ENCODE data around the gene SDK1. TPM values are rescaled to one million over a fixed set of nuclear protein-coding genes. Genes with fewer than 3 reads are reported as not detected.

Gene SDK1
- total RNA-seq, 1 experiment from 2014 or later, result 9.3 TPM

DNA sequence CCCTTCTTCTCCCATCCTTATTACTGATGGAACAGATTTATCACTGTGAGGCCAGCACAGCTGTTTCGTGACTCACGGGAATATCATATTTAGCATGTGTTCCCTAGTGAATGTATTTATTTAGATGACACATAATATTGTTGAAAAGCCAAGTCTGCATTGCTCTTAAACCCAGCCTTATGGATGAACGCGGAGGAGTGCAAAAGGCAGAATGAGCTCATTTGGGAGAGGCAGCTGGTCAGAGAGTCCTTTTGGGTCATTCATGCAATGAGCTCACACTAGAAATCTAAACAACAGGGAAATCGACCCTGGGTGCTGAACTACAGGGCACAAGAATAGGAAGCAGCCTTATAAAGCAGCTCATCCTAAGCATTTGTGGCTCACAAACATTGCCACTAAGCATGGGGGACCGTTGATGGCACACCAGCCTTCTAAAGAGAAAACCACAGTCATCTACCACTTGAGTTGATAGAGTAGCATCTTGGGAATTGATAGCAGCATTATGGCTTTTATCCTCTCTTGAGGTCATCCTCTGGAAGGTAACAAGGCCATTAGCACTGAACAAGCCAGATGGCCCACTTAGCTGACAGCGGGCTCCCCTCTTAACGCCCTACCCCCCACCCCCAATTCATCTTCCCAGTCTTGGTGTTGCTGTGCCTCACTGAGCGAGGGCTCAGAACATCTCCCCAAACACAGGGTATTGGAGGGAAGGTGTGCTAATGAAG lies 32.9 kb upstream of the SDK1 start (continued):
- TF ChIP-seq ATF6 (CRISPR knock-in tag; IDR thresholded peaks at IDR 0.05) (no peak), ZNF281 (CRISPR knock-in tag; IDR thresholded peaks at IDR 0.05) (no peak), ATF2 (CRISPR knock-in tag; IDR thresholded peaks at IDR 0.05; ENCODE audit: borderline replicate concordance, low read depth) (no peak), ZNF219 (CRISPR knock-in tag; IDR thresholded peaks at IDR 0.05; ENCODE audit: borderline replicate concordance) (no peak), NFE2L1 (CRISPR knock-in tag; IDR thresholded peaks at IDR 0.05) (no peak), CTCF (IDR thresholded peaks at IDR 0.05) (no peak), IRF2 (CRISPR knock-in tag; IDR thresholded peaks at IDR 0.05; ENCODE audit: borderline replicate concordance, low read depth) (no peak), FOXP4 (CRISPR knock-in tag; IDR thresholded peaks at IDR 0.05) (no peak)

DNA sequence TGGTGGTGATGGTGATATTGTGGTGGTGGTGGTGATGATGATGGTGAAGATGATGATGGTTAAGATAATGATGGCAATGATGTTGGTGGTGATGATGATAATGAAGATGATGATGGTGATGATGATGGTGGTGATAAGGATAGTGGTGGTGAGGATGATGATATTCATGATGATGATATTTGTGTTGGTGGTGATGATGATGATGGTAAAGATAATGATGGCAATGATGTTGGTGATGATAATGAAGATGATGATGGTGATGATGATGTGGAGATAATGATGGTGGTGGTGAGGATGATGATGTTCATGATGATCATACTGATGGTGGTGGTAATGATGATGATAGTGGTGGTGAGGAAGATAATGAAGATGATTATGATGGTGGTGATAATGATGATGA lies 30.7 kb upstream of the SDK1 start:
- no peaks in the 10 kb centered on the region for H3K4me1 Mint-ChIP-seq
- CTCF ChIA-PET, result no interaction called here
- H3K36me3 Mint-ChIP-seq, result no peaks in the 10 kb centered on the region
- H3K4me3 Mint-ChIP-seq, result no peak overlapping the region
- POLR2A ChIA-PET, result no interaction called here
- no peak overlapping the region for H3K27ac Mint-ChIP-seq
- ATAC-seq, result no peak
- DNase-seq (ENCODE audit: low spot score), result no peak
- H3K27me3 Mint-ChIP-seq (ENCODE audit: low read depth), result no peaks in the 10 kb centered on the region
- H3K9me3 Mint-ChIP-seq, result no peaks in the 10 kb centered on the region
- TF ChIP-seq E2F4 (CRISPR knock-in tag; IDR thresholded peaks at IDR 0.05; ENCODE audit: borderline replicate concordance, low read depth), result no peak
- TF ChIP-seq, protein P1, sequence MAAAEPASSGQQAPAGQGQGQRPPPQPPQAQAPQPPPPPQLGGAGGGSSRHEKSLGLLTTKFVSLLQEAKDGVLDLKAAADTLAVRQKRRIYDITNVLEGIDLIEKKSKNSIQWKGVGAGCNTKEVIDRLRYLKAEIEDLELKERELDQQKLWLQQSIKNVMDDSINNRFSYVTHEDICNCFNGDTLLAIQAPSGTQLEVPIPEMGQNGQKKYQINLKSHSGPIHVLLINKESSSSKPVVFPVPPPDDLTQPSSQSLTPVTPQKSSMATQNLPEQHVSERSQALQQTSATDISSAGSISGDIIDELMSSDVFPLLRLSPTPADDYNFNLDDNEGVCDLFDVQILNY (CRISPR knock-in tag; IDR thresholded peaks at IDR 0.05), result no peak
- no peak for TF ChIP-seq NR2C2 (CRISPR knock-in tag; IDR thresholded peaks at IDR 0.05)
- TF ChIP-seq, protein P2, sequence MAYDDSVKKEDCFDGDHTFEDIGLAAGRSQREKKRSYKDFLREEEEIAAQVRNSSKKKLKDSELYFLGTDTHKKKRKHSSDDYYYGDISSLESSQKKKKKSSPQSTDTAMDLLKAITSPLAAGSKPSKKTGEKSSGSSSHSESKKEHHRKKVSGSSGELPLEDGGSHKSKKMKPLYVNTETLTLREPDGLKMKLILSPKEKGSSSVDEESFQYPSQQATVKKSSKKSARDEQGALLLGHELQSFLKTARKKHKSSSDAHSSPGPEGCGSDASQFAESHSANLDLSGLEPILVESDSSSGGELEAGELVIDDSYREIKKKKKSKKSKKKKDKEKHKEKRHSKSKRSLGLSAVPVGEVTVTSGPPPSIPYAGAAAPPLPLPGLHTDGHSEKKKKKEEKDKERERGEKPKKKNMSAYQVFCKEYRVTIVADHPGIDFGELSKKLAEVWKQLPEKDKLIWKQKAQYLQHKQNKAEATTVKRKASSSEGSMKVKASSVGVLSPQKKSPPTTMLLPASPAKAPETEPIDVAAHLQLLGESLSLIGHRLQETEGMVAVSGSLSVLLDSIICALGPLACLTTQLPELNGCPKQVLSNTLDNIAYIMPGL (CRISPR knock-in tag; IDR thresholded peaks at IDR 0.05), result no peak
- no peak for TF ChIP-seq CTCF (IDR thresholded peaks at IDR 0.05)
- TF ChIP-seq MYBL2 (CRISPR knock-in tag; IDR thresholded peaks at IDR 0.05), result no peak
- TF ChIP-seq, protein P3, sequence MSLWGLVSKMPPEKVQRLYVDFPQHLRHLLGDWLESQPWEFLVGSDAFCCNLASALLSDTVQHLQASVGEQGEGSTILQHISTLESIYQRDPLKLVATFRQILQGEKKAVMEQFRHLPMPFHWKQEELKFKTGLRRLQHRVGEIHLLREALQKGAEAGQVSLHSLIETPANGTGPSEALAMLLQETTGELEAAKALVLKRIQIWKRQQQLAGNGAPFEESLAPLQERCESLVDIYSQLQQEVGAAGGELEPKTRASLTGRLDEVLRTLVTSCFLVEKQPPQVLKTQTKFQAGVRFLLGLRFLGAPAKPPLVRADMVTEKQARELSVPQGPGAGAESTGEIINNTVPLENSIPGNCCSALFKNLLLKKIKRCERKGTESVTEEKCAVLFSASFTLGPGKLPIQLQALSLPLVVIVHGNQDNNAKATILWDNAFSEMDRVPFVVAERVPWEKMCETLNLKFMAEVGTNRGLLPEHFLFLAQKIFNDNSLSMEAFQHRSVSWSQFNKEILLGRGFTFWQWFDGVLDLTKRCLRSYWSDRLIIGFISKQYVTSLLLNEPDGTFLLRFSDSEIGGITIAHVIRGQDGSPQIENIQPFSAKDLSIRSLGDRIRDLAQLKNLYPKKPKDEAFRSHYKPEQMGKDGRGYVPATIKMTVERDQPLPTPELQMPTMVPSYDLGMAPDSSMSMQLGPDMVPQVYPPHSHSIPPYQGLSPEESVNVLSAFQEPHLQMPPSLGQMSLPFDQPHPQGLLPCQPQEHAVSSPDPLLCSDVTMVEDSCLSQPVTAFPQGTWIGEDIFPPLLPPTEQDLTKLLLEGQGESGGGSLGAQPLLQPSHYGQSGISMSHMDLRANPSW (CRISPR knock-in tag; conservative IDR thresholded peaks at IDR 0.05; ENCODE audit: low read depth), result no peak

Data from WTC11 (cell line).